Activated CD8-positive, alpha-beta T cell treated with anti-CD3 and anti-CD28 coated beads for 36 hours (primary cell): ENCODE results near the gene TOMM6. TPM values are rescaled to one million over a fixed set of nuclear protein-coding genes. Genes with fewer than 3 reads are reported as not detected.
A peak's percentile ranks its signal among the peaks of the same experiment; 100 is the strongest.

ENCODE experiments used
- ATAC-seq: fragments of 200-7000 bp; cut with Tn5 transposase; one replicate; pipeline ENCODE4 v1.10.0; 2021; ENCODE audit warnings: mild to moderate bottlenecking, moderate library complexity
- CTCF ChIA-PET: fragments of 350-600 bp; sonication (Branson Sonifier 250); formaldehyde crosslinking; loops from one replicate; lab custom pipeline; 2021; ENCODE audit warnings: antibody characterized with exemption; lab: Charles Lee
- POLR2A ChIA-PET: fragments of 350-600 bp; sonication (Branson Sonifier 250); formaldehyde crosslinking; loops from one replicate; lab custom pipeline; 2021; ENCODE audit warnings: antibody characterized with exemption; lab: Charles Lee
- DNase-seq: peaks from one replicate; pipeline ENCODE4 v3.0.0-alpha.2; 2020
- H3K27ac Mint-ChIP-seq: one replicate; pipeline ENCODE4 v1.8.0; 2021; ENCODE audit warnings: mild to moderate bottlenecking, mixed read lengths
- H3K27me3 Mint-ChIP-seq: one replicate; pipeline ENCODE4 v1.8.0; 2021; ENCODE audit warnings: mixed read lengths
- H3K36me3 Mint-ChIP-seq: one replicate; pipeline ENCODE4 v1.8.0; 2021; ENCODE audit warnings: low read depth, mixed read lengths
- H3K4me1 Mint-ChIP-seq: one replicate; pipeline ENCODE4 v1.8.0; 2021; ENCODE audit warnings: low read depth, mixed read lengths
- H3K4me3 Mint-ChIP-seq: one replicate; pipeline ENCODE4 v1.8.0; 2021; ENCODE audit warnings: mild to moderate bottlenecking, moderate library complexity, mixed read lengths
- H3K9me3 Mint-ChIP-seq: one replicate; pipeline ENCODE4 v1.8.0; 2021; ENCODE audit warnings: mixed read lengths
- CTCF ChIP-seq: fragments of 200-600 bp; IDR thresholded peaks from one replicate; pipeline ENCODE4 v1.8.0; 2022; ENCODE audit warnings: antibody characterized with exemption, mild to moderate bottlenecking
- intact Hi-C: fragments of 100-400 bp; cut with micrococcal nuclease; formaldehyde crosslinking; loops from one replicate; pipeline ENCODE4 v1.10.0; 2022
- total RNA-seq, 2 experiments: library from RNA; stranded (reverse); gene quantifications; one replicate each; pipeline ENCODE4 v1.2.3, GENCODE V29; 2021

The TOMM6 gene
- total RNA-seq, 2 experiments from 2014 or later: 310 to 314 TPM

GRCh38 chr6:41775293-41775882, 12.1 kb upstream of the TOMM6 start:
- TF ChIP-seq CTCF: no peak
- DNase-seq (no peak), ATAC-seq (no peak)
- H3K36me3 Mint-ChIP-seq: peaks cover 6% of the 10 kb centered on the region
- intact Hi-C loops: no loop called here
- ChIA-PET CTCF (interaction anchor here (0.6 to 4.5 kb wide), 13 partner anchors 9 to 269 kb away, joined by 3 to 26 read pairs (median 5); partner anchors contain the start of gene TOMM6), POLR2A (interaction anchor here (0.6 kb wide), 1 partner anchor 126 kb away, joined by 3 read pairs; no protein-coding TSS in a partner anchor)
- H3K27me3 Mint-ChIP-seq: no peaks in the 10 kb centered on the region
- H3K27ac Mint-ChIP-seq: no peak overlapping the region
- H3K4me1 Mint-ChIP-seq: peaks cover 12% of the 10 kb centered on the region
- no peak overlapping the region for H3K4me3 Mint-ChIP-seq
- H3K9me3 Mint-ChIP-seq: no peaks in the 10 kb centered on the region

- ChIA-PET POLR2A (interaction anchor here (3.2 kb wide), 1 partner anchor 10 kb away, joined by 12 read pairs; the partner anchor contains the start of gene TOMM6), CTCF (interaction anchor here (0.7 to 4.5 kb wide), 7 partner anchors 9 to 770 kb away, joined by 3 to 26 read pairs (median 4); partner anchors contain the start of genes BYSL, MED20 and TOMM6)
- no peak for TF ChIP-seq CTCF
- H3K27me3 Mint-ChIP-seq: peaks cover 6% of the 10 kb centered on the region
- intact Hi-C loops: no loop called here
- DNase-seq (no peak), ATAC-seq (no peak)
- peak overlapping the region; percentile 88 for H3K4me3 Mint-ChIP-seq
- no peak overlapping the region for H3K27ac Mint-ChIP-seq
- H3K9me3 Mint-ChIP-seq: no peaks in the 10 kb centered on the region
- peaks cover 17% of the 10 kb centered on the region for H3K4me1 Mint-ChIP-seq
- peaks cover 4% of the 10 kb centered on the region for H3K36me3 Mint-ChIP-seq
Observed at GRCh38 chr6:41777551-41778285, 9.8 kb upstream of the TOMM6 start.

- peak overlapping the region; percentile 88 for H3K4me3 Mint-ChIP-seq
- peaks cover 4% of the 10 kb centered on the region for H3K36me3 Mint-ChIP-seq
- H3K9me3 Mint-ChIP-seq: no peaks in the 10 kb centered on the region
- ChIA-PET CTCF (interaction anchor here (2.7 to 4.5 kb wide), 2 partner anchors 8 to 73 kb away, joined by 11 to 26 read pairs; partner anchors contain the start of gene TOMM6), POLR2A (interaction anchor here (0.7 to 3.2 kb wide), 3 partner anchors 9 to 142 kb away, joined by 3 to 12 read pairs (median 3); partner anchors contain the start of genes BYSL, MED20 and TOMM6)
- no peak for TF ChIP-seq CTCF
- no peak for DNase-seq
- intact Hi-C loops: no loop called here
- peaks cover 6% of the 10 kb centered on the region for H3K27me3 Mint-ChIP-seq
- H3K27ac Mint-ChIP-seq: no peak overlapping the region
- H3K4me1 Mint-ChIP-seq: peaks cover 17% of the 10 kb centered on the region
- no peak for ATAC-seq
Observed at GRCh38 chr6:41778895-41779294, 8.6 kb upstream of the TOMM6 start.

GRCh38 chr6:41779336-41779735, 8.2 kb upstream of the TOMM6 start:
- no peak for DNase-seq
- Mint-ChIP-seq H3K27ac (peak overlapping the region; percentile 43), H3K4me1 (peaks cover 17% of the 10 kb centered on the region), H3K36me3 (peaks cover 3% of the 10 kb centered on the region), H3K9me3 (no peaks in the 10 kb centered on the region), H3K4me3 (peak overlapping the region; percentile 88), H3K27me3 (peaks cover 6% of the 10 kb centered on the region)
- CTCF ChIA-PET: interaction anchor here (0.6 to 12.8 kb wide), 3 partner anchors 49 to 267 kb away, joined by 3 to 214 read pairs (median 3); partner anchors contain the start of gene TAF8
- POLR2A ChIA-PET: no interaction called here
- intact Hi-C loops: no loop called here
- ATAC-seq: no peak
- TF ChIP-seq CTCF: no peak
